ENCODE data around the gene GNAQ. TPM values are rescaled to one million over a fixed set of nuclear protein-coding genes. Genes with fewer than 3 reads are reported as not detected.

Gene GNAQ
- total RNA-seq, 1 experiment from 2014 or later: 38.2 TPM

DNA sequence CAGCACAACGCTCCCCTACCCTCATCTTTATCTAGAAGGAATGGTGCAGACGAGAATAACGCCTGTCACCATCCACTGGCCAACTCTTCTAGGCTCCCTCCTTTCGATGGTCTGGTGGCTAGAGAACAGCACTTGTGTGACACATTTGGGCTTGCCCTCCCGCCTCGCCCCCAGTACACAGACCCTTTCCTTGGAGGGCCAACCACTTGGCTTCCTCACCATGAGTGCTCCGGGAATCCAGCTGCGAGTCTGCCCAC is 1.4 kb downstream of the GNAQ start:
- intact Hi-C loops (cut with micrococcal nuclease): loop anchor here (10.0 kb wide), 2 partner anchors 205 to 235 kb away; partner anchors contain the start of gene CEP78
- H3K9me3 Mint-ChIP-seq (ENCODE audit: unreplicated experiment): no peaks in the 10 kb centered on the region
- CTCF ChIA-PET: interaction anchor here (1.5 to 2.0 kb wide), 2 partner anchors 49 to 53 kb away, joined by 5 to 11 read pairs; no protein-coding TSS in a partner anchor
- POLR2A ChIA-PET: interaction anchor here (1.1 to 2.9 kb wide), 3 partner anchors 49 to 181 kb away, joined by 3 to 30 read pairs (median 3); no protein-coding TSS in a partner anchor
- no TSS peak for BruUV-seq (replicated peaks)
- TF ChIP-seq, protein P1, sequence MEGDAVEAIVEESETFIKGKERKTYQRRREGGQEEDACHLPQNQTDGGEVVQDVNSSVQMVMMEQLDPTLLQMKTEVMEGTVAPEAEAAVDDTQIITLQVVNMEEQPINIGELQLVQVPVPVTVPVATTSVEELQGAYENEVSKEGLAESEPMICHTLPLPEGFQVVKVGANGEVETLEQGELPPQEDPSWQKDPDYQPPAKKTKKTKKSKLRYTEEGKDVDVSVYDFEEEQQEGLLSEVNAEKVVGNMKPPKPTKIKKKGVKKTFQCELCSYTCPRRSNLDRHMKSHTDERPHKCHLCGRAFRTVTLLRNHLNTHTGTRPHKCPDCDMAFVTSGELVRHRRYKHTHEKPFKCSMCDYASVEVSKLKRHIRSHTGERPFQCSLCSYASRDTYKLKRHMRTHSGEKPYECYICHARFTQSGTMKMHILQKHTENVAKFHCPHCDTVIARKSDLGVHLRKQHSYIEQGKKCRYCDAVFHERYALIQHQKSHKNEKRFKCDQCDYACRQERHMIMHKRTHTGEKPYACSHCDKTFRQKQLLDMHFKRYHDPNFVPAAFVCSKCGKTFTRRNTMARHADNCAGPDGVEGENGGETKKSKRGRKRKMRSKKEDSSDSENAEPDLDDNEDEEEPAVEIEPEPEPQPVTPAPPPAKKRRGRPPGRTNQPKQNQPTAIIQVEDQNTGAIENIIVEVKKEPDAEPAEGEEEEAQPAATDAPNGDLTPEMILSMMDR (IDR thresholded peaks at IDR 0.05; ENCODE audit: unreplicated experiment): no peak
- peak overlapping the region; percentile 80 for H3K27ac Mint-ChIP-seq (ENCODE audit: low read depth, unreplicated experiment)
- H3K36me3 Mint-ChIP-seq (ENCODE audit: insufficient read depth, unreplicated experiment): no peaks in the 10 kb centered on the region
- peak overlapping the region; percentile 87 for H3K4me3 Mint-ChIP-seq (ENCODE audit: unreplicated experiment)
- no peaks in the 10 kb centered on the region for H3K27me3 Mint-ChIP-seq (ENCODE audit: insufficient read depth, unreplicated experiment)
- H3K4me1 Mint-ChIP-seq (ENCODE audit: insufficient read depth, unreplicated experiment): peaks cover 44% of the 10 kb centered on the region
- DNase-seq (ENCODE audit: unreplicated experiment): peak; percentile 38

DNA sequence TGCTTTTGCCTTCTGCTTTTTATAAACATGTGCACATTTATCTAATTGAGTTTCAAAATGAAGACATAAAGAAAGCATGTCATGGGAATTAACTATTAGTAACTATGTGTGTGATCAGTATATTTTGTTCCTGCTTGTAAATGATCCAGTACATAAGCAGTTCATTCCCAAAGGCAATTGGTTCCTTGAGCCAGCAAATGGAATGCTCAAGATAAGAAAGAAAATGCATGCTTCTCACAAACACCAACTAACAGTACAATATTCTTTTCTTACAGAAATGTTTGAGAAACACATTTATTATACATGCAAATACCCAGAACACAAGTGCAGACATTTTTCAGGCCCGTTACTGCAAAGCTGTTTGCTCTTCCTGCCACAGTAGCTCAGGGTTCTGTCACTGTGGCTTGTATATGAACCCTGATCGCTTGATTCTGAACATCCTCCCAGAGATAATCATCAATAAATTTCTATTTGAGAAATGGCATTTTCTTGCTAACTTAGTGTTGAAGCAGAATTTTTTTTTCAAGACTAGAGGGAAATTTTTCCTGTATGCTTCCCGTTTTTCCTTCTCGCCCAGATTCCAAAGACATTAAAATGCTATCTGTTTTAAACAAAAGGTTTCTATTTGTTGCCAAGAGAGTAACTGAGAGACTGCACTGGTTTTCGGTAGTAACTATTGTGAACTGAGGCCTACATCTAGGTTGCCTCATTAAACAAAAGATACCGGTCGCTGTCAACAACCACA is 1.9 kb downstream of the GNAQ start:
- POLR2A ChIA-PET: interaction anchor here (0.6 to 2.9 kb wide), 7 partner anchors 22 to 266 kb away, joined by 3 to 30 read pairs (median 3); no protein-coding TSS in a partner anchor
- BruUV-seq (replicated peaks): TSS peak; percentile 17

DNA sequence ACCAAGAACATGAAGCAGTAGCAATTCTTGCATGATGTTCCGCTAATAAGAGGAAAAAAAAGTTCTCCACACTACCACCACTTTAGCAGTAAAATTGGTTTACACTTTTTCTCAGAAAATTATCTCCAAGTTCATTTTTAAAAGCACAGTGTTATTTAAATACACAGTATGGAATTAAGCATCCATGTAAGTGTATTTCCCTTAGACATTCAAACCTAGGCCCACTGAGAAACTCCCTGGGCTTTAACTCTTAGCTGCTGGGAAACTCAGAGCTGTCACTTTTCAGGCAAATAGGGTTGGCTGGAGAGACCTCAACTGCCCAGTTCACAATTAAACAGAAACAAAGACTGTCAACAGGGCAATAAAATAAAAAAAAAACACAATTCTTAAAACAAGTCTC is 2.7 kb downstream of the GNAQ start:
- ChIA-PET CTCF (interaction anchor here (0.7 to 2.0 kb wide), 3 partner anchors 48 to 626 kb away, joined by 4 to 11 read pairs (median 5); no protein-coding TSS in a partner anchor), POLR2A (interaction anchor here (0.6 to 2.9 kb wide), 6 partner anchors 22 to 267 kb away, joined by 3 to 30 read pairs (median 3); no protein-coding TSS in a partner anchor)
- Mint-ChIP-seq H3K4me3 (ENCODE audit: unreplicated experiment) (peak overlapping the region; percentile 87), H3K9me3 (ENCODE audit: unreplicated experiment) (no peaks in the 10 kb centered on the region), H3K27me3 (ENCODE audit: insufficient read depth, unreplicated experiment) (no peaks in the 10 kb centered on the region), H3K27ac (ENCODE audit: low read depth, unreplicated experiment) (peak overlapping the region; percentile 39), H3K4me1 (ENCODE audit: insufficient read depth, unreplicated experiment) (peaks cover 41% of the 10 kb centered on the region), H3K36me3 (ENCODE audit: insufficient read depth, unreplicated experiment) (no peaks in the 10 kb centered on the region)
- intact Hi-C loops (cut with micrococcal nuclease): no loop called here
- TF ChIP-seq, protein P1 (IDR thresholded peaks at IDR 0.05; ENCODE audit: unreplicated experiment): no peak
- peak; percentile 11 for DNase-seq (ENCODE audit: unreplicated experiment)
- BruUV-seq (replicated peaks): no TSS peak

More for the DNA sequence above, 1.9 kb downstream of the GNAQ start:
- H3K4me3 Mint-ChIP-seq (ENCODE audit: unreplicated experiment): peak overlapping the region; percentile 87
- H3K27ac Mint-ChIP-seq (ENCODE audit: low read depth, unreplicated experiment): peak overlapping the region; percentile 80
- TF ChIP-seq, protein P1 (IDR thresholded peaks at IDR 0.05; ENCODE audit: unreplicated experiment): no peak
- intact Hi-C loops (cut with micrococcal nuclease): loop anchor here (10.0 kb wide), 2 partner anchors 205 to 235 kb away; partner anchors contain the start of gene CEP78
- peaks cover 41% of the 10 kb centered on the region for H3K4me1 Mint-ChIP-seq (ENCODE audit: insufficient read depth, unreplicated experiment)
- peak; percentile 21 for DNase-seq (ENCODE audit: unreplicated experiment)
- H3K9me3 Mint-ChIP-seq (ENCODE audit: unreplicated experiment): no peaks in the 10 kb centered on the region
- CTCF ChIA-PET: interaction anchor here (0.7 to 2.0 kb wide), 3 partner anchors 48 to 627 kb away, joined by 4 to 11 read pairs (median 5); no protein-coding TSS in a partner anchor
- H3K36me3 Mint-ChIP-seq (ENCODE audit: insufficient read depth, unreplicated experiment): no peaks in the 10 kb centered on the region
- no peaks in the 10 kb centered on the region for H3K27me3 Mint-ChIP-seq (ENCODE audit: insufficient read depth, unreplicated experiment)

DNA sequence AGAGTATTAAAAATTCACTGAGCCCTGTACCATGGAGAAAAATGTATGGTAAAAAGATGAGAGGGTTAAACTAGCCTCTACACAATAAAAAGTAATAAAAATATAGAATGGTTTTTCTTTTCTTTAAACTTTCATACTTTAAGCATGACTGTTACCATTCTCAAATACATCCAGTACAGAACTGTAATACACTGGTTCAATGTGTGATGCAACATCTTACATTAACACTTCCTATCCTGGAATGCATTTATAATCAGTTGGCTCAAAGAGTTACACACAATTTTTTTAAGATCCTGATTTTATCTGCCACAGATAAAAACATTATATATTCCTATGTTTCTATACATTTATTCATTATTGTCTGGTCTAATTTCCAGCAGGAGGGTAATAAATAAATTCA is 4.7 kb downstream of the GNAQ start:
- TF ChIP-seq, protein P1 (IDR thresholded peaks at IDR 0.05; ENCODE audit: unreplicated experiment): no peak
- no peak overlapping the region for H3K4me3 Mint-ChIP-seq (ENCODE audit: unreplicated experiment)
- peak overlapping the region; percentile 27 for H3K27ac Mint-ChIP-seq (ENCODE audit: low read depth, unreplicated experiment)
- H3K27me3 Mint-ChIP-seq (ENCODE audit: insufficient read depth, unreplicated experiment): no peaks in the 10 kb centered on the region
- DNase-seq (ENCODE audit: unreplicated experiment): peak; percentile 7
- no peaks in the 10 kb centered on the region for H3K36me3 Mint-ChIP-seq (ENCODE audit: insufficient read depth, unreplicated experiment)
- H3K4me1 Mint-ChIP-seq (ENCODE audit: insufficient read depth, unreplicated experiment): peaks cover 47% of the 10 kb centered on the region
- no TSS peak for BruUV-seq (replicated peaks)
- ChIA-PET POLR2A (interaction anchor here (0.6 to 2.9 kb wide), 5 partner anchors 46 to 208 kb away, joined by 3 to 22 read pairs (median 3); partner anchors contain the start of gene CEP78), CTCF (interaction anchor here (0.6 to 3.4 kb wide), 4 partner anchors 8 to 157 kb away, joined by 3 to 18 read pairs (median 5); no protein-coding TSS in a partner anchor)
- no peaks in the 10 kb centered on the region for H3K9me3 Mint-ChIP-seq (ENCODE audit: unreplicated experiment)
- intact Hi-C loops (cut with micrococcal nuclease): no loop called here

Measured in MCF 10A (cell line).